A549 (cell line): Measurements from ENCODE around the gene SUFU. TPM values are rescaled to one million over a fixed set of nuclear protein-coding genes. Genes with fewer than 3 reads are reported as not detected.

Source experiments
- ATAC-seq, 2 experiments: fragments of 200-7000 bp in 1 of 2; fragments of >200 bp in 1 of 2; cut with Nextera tagmentation in 1 of 2; cut with Tn5 transposase in 1 of 2; 3 replicates each; pipeline versions ENCODE4 v1.8.0 to v1.9.1; 2018 to 2020; ENCODE audit warnings: mild to moderate bottlenecking in 1 of 2, moderate library complexity in 1 of 2
- CTCF ChIA-PET: fragments of 300-600 bp; sonication (Branson Sonifier 250); formaldehyde crosslinking; extraction: SDS; loops from one replicate; lab custom pipeline; 2021; ENCODE audit warnings: antibody characterized with exemption, inconsistent platforms; lab: Yijun Ruan, JAX
- POLR2A ChIA-PET: fragments of 350-600 bp; formaldehyde crosslinking; extraction: SDS; loops from one replicate; lab custom pipeline; 2021; ENCODE audit warnings: antibody characterized with exemption, inconsistent platforms; lab: Yijun Ruan, JAX
- DNase-seq, 2 experiments: peaks; one replicate each; pipeline versions ENCODE4 v3.0.0 to v3.0.0-alpha.2; 2011 to 2016; ENCODE audit warnings: low read depth in 1 of 2, low spot score in 1 of 2
- FAIRE-seq: peaks from 2 replicates; lab custom pipeline; 2011; peaks lifted over from hg19 to GRCh38; lab: Jason Lieb, UNC
- H3K27ac ChIP-seq, 2 experiments: fragments of >200 bp; sonication (Bioruptor Twin); formaldehyde crosslinking; 3 replicates each; pipeline ENCODE4 v1.5.1; 2016 to 2017
- H3K4me1 ChIP-seq: fragments of >200 bp; sonication (Bioruptor Twin); formaldehyde crosslinking; 3 replicates; pipeline ENCODE4 v1.6.1; 2016
- H3K4me2 ChIP-seq: fragments of >200 bp; sonication (Bioruptor Twin); formaldehyde crosslinking; 3 replicates; pipeline ENCODE4 v1.6.1; 2016
- H3K4me3 ChIP-seq: fragments of >200 bp; sonication (Bioruptor Twin); formaldehyde crosslinking; 3 replicates; pipeline ENCODE4 v1.5.1; 2016
- H3K9me3 ChIP-seq: fragments of >200 bp; sonication (Bioruptor Twin); formaldehyde crosslinking; 3 replicates; pipeline ENCODE4 v1.6.1; 2016
- CBX8 ChIP-seq: fragments of 200-600 bp; sonication (generic); IDR thresholded peaks from 2 replicates; pipeline ENCODE4 v1.6.1; 2016
- CHD4 ChIP-seq: fragments of 200-600 bp; sonication (generic); IDR thresholded peaks from 2 replicates; pipeline ENCODE4 v1.6.1; 2016; ENCODE audit warnings: antibody characterized with exemption, mild to moderate bottlenecking, borderline replicate concordance
- HOXB13 ChIP-seq: fragments of 250-450 bp; sonication (Bioruptor Pico); IDR thresholded peaks from 2 replicates; pipeline ENCODE4 v1.5.0; 2020; ENCODE audit warnings: low read depth, mild to moderate bottlenecking, moderate library complexity
- JUN ChIP-seq, 2 experiments: fragments of >200 bp; sonication (Bioruptor Twin); formaldehyde crosslinking; IDR thresholded peaks; 2 replicates in 1 of 2; 3 replicates in 1 of 2; pipeline ENCODE4 v1.6.1; 2016 to 2017
- MAFK ChIP-seq: fragments of 450-650 bp; IDR thresholded peaks from 2 replicates; pipeline ENCODE4 v1.6.1; 2014; ENCODE audit not compliant: partially characterized antibody
- NFE2L2 ChIP-seq: fragments of 150-350 bp; conservative IDR thresholded peaks from 2 replicates; pipeline ENCODE4 v1.6.1; 2014; ENCODE audit warnings: low read length
- RCOR1 ChIP-seq: fragments of 150-350 bp; IDR thresholded peaks from 2 replicates; pipeline ENCODE4 v1.6.1; 2014; ENCODE audit warnings: antibody characterized with exemption, low read length, low read depth
- RNF2 ChIP-seq: fragments of 200-600 bp; sonication (generic); IDR thresholded peaks from 2 replicates; pipeline ENCODE4 v1.6.1; 2016; ENCODE audit warnings: low read depth, mild to moderate bottlenecking, antibody characterized with exemption, moderate library complexity, borderline replicate concordance
- WGBS: methylation state at CpG from one replicate; pipeline ENCODE4 v1.1.6; 2017; ENCODE audit errors: missing lambda C conversion rate; 5-methylcytosine and 5-hydroxymethylcytosine counted together
- polyA plus RNA-seq, 4 experiments: library from polyadenylated mRNA; depleted of rRNA in 3 of 4; stranded (reverse); fragments of >200 nt; fragmentation: RNase III in 1 of 4; extraction: RNeasy Plus Mini Kit Qiagen cat#74134 plus additional on column Dnase treatment in 1 of 4; gene quantifications; 2 replicates in 3 of 4; 3 replicates in 1 of 4; pipeline ENCODE4 v1.2.3, GENCODE V29; 2011 to 2017
- TF ChIP-seq, protein P1 (sequence below): fragments of 150-350 bp; IDR thresholded peaks from 2 replicates; pipeline ENCODE4 v1.6.1; 2014; ENCODE audit warnings: low read depth, mild to moderate bottlenecking, low read length
- TF ChIP-seq, protein P2 (sequence below): fragments of >200 bp; sonication (Bioruptor Twin); formaldehyde crosslinking; IDR thresholded peaks from 3 replicates; pipeline ENCODE4 v1.5.1; 2016
- TF ChIP-seq, protein P3 (sequence below): fragments of >200 bp; sonication (Bioruptor Twin); formaldehyde crosslinking; IDR thresholded peaks from 3 replicates; pipeline ENCODE4 v1.6.1; 2016

The SUFU gene
- polyA plus RNA-seq, 2 of the 4 experiments (the other 2 are of a cell fraction): 3.7 to 5.5 TPM

DNA sequence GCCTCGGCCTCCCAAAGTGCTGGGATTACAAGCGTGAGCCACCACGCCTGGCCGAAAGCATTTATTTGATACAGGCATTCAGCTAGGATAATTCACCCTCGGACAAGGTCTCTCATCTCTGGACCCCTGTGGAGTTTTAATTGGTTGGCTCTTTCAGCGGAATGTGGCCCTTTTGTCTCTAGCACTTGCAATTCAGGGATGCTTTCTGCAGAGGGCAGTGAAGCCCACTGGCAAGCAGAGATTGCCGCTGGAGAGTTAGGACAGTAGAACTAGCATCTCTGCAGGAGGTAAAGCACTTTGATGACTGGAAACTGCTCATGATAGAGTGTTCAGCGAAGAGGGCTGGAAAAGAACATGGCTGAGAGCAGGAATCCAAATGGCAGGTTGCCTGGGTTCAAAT lies 62.0 kb downstream of the SUFU start (continued):
- TF ChIP-seq RCOR1 (no peak), JUN (IDR thresholded peaks at IDR 0.05) (no peak), CHD4 (no peak)
- TF ChIP-seq, protein P1, sequence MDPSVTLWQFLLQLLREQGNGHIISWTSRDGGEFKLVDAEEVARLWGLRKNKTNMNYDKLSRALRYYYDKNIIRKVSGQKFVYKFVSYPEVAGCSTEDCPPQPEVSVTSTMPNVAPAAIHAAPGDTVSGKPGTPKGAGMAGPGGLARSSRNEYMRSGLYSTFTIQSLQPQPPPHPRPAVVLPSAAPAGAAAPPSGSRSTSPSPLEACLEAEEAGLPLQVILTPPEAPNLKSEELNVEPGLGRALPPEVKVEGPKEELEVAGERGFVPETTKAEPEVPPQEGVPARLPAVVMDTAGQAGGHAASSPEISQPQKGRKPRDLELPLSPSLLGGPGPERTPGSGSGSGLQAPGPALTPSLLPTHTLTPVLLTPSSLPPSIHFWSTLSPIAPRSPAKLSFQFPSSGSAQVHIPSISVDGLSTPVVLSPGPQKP: no peak
- TF ChIP-seq, protein P2, sequence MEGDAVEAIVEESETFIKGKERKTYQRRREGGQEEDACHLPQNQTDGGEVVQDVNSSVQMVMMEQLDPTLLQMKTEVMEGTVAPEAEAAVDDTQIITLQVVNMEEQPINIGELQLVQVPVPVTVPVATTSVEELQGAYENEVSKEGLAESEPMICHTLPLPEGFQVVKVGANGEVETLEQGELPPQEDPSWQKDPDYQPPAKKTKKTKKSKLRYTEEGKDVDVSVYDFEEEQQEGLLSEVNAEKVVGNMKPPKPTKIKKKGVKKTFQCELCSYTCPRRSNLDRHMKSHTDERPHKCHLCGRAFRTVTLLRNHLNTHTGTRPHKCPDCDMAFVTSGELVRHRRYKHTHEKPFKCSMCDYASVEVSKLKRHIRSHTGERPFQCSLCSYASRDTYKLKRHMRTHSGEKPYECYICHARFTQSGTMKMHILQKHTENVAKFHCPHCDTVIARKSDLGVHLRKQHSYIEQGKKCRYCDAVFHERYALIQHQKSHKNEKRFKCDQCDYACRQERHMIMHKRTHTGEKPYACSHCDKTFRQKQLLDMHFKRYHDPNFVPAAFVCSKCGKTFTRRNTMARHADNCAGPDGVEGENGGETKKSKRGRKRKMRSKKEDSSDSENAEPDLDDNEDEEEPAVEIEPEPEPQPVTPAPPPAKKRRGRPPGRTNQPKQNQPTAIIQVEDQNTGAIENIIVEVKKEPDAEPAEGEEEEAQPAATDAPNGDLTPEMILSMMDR: no peak

DNA sequence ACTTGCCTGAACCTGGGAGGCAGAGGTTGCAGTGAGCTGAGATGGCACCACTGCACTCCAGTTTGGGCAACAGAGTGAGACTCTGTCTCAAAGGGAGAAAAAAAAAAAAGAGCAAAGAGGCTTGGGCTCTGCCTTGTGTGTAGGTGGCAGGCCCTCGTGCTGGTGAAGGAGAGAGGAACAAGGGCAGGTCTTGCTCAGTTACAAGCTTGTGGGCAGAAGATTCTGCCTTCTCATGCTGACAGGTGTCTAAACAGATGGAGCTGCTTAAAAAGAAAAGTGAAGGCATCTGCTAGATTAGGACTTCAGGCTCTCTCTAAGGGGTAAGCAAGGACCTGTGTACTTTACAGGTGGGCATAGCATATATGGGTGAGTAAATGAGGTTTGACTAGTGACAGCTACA lies 75.0 kb downstream of the SUFU start:
- TF ChIP-seq RCOR1: no peak
- CTCF ChIA-PET: interaction anchor here (0.6 to 3.0 kb wide), 11 partner anchors 9 to 401 kb away, joined by 3 to 22 read pairs (median 4); partner anchors contain the start of genes ACTR1A and SUFU
- Histone ChIP-seq H3K4me1 (no peaks in the 10 kb centered on the region), H3K4me3 (no peak overlapping the region), H3K27ac (no peak overlapping the region), H3K9me3 (no peaks in the 10 kb centered on the region), H3K4me2 (no peak overlapping the region)
- POLR2A ChIA-PET: interaction anchor here (1.0 kb wide), 1 partner anchor 100 kb away, joined by 3 read pairs; no protein-coding TSS in a partner anchor
- no peak for FAIRE-seq
- WGBS: 54% methylated on average over 1 of the region's 1 CpG
- DNase-seq: peak in 1 of 2 experiments; percentile 14
- ATAC-seq: no peak

DNA sequence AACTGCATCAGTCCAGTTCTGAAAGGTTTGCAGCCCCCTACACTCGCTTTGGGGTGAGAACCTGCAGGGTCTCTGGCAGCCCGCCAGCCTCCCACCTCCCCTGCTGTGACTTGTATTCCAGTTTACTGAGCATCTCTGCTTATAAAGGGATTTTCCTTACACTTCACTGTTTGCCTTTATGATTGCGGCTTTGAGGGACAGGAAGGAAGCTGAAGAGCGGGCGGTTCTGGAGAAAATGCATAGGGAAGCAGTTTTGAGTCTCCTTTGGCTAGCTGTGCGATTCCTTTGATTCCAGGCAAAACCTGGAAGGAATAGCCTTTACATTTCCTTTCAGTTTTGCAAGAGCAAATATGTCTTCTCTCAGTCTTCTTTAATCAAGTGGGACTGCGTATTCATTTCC lies 75.6 kb downstream of the SUFU start:
- FAIRE-seq: no peak
- Histone ChIP-seq H3K4me1 (no peaks in the 10 kb centered on the region), H3K4me3 (no peak overlapping the region), H3K27ac (no peak overlapping the region), H3K9me3 (no peaks in the 10 kb centered on the region), H3K4me2 (no peak overlapping the region)
- CTCF ChIA-PET: interaction anchor here (0.9 to 3.0 kb wide), 10 partner anchors 8 to 402 kb away, joined by 3 to 22 read pairs (median 4); partner anchors contain the start of genes ACTR1A and SUFU
- WGBS: 87% methylated on average over 7 of the region's 7 CpGs
- no peak for DNase-seq
- no peak for ATAC-seq
- POLR2A ChIA-PET: no interaction called here
- TF ChIP-seq, protein P3, sequence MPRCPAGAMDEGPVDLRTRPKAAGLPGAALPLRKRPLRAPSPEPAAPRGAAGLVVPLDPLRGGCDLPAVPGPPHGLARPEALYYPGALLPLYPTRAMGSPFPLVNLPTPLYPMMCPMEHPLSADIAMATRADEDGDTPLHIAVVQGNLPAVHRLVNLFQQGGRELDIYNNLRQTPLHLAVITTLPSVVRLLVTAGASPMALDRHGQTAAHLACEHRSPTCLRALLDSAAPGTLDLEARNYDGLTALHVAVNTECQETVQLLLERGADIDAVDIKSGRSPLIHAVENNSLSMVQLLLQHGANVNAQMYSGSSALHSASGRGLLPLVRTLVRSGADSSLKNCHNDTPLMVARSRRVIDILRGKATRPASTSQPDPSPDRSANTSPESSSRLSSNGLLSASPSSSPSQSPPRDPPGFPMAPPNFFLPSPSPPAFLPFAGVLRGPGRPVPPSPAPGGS: no peak
- TF ChIP-seq MAFK: peak; percentile 71
- TF ChIP-seq CHD4: no peak
- TF ChIP-seq NFE2L2: no peak
- no peak for TF ChIP-seq CBX8
- no peak for TF ChIP-seq HOXB13 (CRISPR knock-in tag)

DNA sequence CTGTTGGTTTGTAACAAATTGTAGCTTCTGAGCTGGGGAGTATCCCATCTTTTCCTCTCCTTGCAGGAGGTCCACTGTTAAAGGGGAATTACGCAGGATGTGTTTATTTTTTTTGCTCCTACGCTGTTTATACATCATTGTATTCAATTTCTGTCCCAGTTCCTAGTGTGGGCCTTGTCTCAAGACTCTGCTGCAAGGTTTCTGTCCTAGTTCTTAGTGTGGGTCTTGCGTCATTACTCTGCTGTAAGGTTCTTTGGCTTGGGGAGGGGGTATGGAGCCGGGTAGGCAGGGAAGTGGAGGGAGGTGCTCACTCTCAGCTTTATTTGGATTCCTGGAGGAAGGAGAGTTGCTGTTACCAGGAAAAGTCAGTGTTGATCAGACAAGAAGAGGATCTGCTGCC lies 76.5 kb downstream of the SUFU start:
- 80% methylated on average over 4 of the region's 4 CpGs for WGBS
- DNase-seq: no peak
- H3K27ac ChIP-seq: no peak overlapping the region
- ATAC-seq: no peak
- H3K4me2 ChIP-seq: no peak overlapping the region
- CTCF ChIA-PET: interaction anchor here (0.9 to 3.0 kb wide), 7 partner anchors 13 to 101 kb away, joined by 3 to 22 read pairs (median 4); partner anchors contain the start of genes ACTR1A and SUFU
- TF ChIP-seq, protein P2: no peak
- TF ChIP-seq RNF2: no peak
- no peak for FAIRE-seq
- no peak overlapping the region for H3K4me3 ChIP-seq
- POLR2A ChIA-PET: no interaction called here
- H3K4me1 ChIP-seq: no peaks in the 10 kb centered on the region
- H3K9me3 ChIP-seq: no peaks in the 10 kb centered on the region
